Putamen (tissue), 1 donor: Measurements from ENCODE around the gene EDNRA.
A peak's percentile ranks its signal among the peaks of the same experiment; 100 is the strongest.

Experiments
- DNase-seq: peaks from one replicate; pipeline ENCODE4 v3.0.0-alpha.2; 2016; ENCODE audit warnings: low spot score

The EDNRA gene

DNA sequence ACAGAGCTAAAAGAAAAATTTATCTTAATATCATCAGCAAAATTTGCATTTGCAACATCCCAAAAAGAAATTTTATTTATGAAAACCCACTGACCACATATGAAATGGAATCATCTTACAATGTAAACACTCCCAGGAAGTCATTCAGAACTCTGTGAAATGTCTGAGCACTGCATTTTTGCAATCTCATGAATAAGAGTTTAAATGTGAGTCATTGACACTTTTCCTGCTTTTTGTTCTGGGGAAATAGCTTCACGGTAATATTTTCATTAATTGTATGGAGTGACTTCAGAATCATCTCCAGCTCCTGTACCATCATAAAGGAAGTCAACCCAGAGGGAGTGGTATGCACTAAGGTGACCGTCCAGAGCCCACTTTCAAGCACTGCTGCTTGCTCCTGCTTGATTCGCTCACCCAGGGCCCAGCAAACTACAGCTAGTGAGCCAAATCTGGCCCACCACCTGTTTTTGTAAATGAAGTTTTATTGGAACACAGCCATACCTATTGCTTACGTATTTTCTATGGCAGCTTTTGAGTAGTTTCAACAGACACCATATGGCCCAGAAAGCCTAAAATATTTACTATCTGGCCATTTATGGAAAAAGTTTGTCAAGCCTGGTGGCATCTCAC lies 17.2 kb downstream of the EDNRA start:
- DNase-seq, result no peak

DNA sequence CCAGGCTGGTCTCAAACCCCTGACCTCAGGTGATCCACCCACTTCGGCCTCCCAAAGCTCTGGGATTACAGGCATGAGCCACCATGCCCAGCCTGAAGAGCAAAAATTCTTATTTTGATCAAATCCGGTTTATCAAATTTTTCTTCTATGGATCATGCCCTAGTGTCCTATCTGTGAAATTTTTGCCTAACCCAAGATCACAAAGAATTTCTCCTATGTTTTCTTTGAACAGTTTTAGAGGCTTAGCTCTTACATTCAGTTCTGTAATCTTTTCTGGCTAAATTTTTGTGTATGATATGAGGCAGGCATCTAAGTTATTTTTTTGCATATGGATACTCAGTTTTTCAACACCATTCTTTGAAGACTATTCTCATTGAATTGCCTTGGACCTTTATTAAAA lies 27.4 kb downstream of the EDNRA start:
- DNase-seq, result no peak

DNA sequence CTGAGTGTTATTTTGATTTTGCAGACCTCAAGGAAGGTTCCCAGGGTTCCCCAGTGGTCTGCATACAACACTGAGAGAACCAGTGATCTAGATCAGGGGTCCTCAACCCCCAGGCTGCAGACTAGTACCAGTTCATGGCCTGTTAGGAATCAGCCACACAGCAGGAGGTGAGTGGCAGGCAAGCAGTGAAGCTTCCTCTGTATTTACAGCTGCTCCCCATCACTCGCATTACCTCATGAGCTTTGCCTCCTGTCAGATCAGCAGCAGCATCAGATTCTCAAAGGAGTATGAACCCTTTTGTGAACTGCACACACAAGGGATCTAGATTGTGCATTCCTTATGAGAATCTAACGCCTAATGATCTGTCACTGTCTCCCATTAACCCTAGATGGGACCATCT lies 28.5 kb downstream of the EDNRA start:
- no peak for DNase-seq

DNA sequence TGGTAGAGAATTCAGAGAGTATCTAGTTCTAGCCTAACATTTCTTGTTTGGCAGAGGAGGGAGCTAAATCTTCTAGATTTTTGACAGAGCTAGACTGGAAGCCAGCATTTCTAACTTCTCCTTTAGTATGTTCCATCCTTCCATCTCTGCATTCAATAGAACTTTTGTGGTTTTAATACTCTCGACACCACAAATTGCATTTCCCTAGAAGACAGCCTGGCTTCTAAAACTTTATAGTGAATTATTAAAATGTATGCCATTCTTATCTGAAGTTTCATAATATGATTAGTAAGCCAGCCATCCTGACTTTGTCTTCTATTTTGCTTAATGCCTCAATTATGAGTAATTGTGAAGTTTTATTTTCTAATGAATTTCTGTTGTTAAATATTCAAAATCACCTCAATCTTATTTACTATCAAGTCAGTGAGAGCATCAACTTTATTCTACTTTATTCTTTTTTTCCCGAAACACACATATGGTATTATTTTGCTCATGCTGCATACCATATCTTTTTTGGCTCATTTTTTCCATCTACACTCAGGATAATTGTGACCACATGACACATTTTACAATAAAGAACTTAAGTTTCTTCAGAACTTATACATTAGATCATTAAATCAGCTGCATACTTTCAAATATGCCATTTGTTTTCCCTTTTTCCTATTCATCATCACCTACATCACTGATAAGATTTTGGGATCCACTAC lies 30.2 kb downstream of the EDNRA start:
- DNase-seq, result no peak

DNA sequence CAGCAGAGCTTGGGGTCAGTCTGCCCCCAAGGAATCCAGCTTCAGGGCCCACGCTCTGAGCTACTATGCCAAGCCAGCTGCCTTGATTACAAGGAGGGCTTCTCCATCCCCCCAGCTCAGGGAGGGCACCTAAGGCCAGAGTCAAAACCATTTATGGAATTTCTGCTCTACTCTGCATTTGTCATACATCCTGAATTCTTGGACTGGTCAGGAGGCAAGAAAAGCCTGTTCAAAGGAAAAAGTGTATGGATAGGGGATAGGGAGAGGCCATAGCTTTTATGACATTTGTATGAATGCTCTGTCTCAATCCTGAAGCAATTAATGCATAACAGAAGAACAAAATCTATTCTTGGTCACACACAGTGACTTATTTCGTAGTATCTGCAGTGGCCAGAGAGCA lies 32.2 kb downstream of the EDNRA start:
- DNase-seq, result no peak

- no peak for DNase-seq
These were observed 33.1 kb downstream of the EDNRA start for GRCh38 chr4:147513952-147514351.

DNA sequence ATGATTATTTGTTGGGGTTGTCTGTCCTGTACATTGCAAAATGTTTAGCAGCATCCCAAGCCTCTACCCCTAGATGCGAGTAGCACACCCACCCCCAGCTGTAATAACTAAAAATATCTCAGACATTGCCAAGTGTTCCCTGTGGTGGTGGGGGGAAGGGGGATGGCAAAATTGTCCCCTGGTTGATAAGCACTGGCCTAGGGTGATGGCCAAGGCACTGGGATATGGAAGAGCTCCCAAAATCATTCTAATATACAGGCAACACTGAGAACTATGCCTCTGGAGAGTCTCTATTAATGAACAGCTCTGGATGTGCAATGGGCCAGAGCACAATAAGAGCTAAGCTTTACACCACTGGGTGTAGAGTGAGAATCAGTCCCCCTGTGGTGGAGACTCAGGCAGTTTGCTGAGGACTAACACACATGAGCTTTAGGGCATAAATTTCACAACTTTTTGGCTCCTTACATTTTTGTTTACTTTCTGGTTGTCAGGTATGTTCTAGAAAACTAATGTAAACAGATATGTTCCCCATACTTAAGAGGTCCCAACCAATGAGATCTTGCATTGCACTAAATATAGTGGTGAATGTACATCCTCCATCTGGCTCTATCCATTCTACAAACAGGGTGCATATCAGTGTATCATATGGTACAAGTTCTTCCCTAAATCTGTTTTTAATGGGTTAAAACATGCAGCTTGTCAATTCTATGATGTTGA lies 34.5 kb downstream of the EDNRA start:
- DNase-seq, result no peak

DNA sequence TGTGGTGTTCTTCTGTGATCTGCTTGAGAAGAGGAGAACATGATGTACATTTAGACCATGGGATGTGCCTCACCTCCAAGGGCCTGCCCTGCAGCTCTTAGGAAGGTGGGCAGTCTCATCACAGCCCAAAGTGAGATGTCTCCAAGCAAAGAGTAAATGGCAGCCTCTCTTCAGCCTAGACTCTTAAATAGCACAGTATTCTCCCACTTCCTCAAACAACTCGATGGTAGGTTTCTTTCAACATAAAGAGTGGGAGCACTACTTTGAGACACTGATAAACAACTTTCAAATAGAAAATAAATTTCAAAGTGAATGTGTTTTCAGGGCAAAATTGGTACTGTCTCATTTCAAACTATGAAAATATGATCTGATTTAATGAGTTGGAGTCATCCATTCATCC lies 35.2 kb downstream of the EDNRA start:
- DNase-seq, result no peak

- no peak for DNase-seq
These were observed 37.2 kb downstream of the EDNRA start for GRCh38 chr4:147518086-147518485.

- peak; percentile 57 for DNase-seq
These were observed 38.2 kb downstream of the EDNRA start for GRCh38 chr4:147518846-147519767.

DNA sequence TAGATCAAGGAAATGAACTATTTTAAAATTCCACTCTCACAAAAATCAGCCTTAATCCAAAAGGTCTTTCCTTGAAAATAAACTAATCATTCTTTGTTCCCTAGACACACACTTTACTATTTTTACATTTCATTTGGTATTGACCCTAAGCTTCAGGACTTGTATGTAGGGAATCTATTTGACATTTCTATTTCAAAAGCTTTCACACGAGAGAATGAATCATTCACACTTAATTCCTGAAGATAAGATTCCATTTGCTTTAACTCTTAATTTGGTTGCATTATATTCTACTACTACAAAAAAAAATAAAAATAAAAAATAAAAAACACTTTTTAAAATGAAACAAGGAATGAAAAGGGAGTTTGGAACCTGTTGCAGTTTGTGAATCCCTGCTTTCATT lies 43.7 kb downstream of the EDNRA start:
- no peak for DNase-seq

- no peak for DNase-seq
These were observed 44.8 kb downstream of the EDNRA start for GRCh38 chr4:147525494-147526271.

- no peak for DNase-seq
These were observed 45.4 kb downstream of the EDNRA start for GRCh38 chr4:147526272-147526654.

- DNase-seq, result no peak
These were observed 47.2 kb downstream of the EDNRA start for GRCh38 chr4:147528054-147528453.

DNA sequence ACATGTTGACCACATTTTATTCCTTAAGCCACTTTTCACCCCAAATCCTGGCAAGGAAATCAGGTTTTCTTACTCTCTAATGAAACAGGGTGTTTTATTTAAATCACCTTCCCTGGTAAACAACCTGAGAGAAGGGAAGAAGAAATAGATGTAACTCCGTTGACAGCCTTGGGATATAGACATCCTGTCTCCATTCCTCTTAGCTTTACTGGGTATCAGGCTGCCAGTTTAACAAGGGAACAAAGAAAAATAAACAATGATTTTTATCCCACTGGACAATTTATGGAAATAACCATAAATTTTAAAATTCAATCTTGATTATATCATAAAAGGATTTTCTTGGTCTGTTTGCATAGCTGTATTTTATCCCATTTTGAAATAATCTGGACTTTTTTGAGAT lies 49.2 kb downstream of the EDNRA start:
- DNase-seq, result no peak

DNA sequence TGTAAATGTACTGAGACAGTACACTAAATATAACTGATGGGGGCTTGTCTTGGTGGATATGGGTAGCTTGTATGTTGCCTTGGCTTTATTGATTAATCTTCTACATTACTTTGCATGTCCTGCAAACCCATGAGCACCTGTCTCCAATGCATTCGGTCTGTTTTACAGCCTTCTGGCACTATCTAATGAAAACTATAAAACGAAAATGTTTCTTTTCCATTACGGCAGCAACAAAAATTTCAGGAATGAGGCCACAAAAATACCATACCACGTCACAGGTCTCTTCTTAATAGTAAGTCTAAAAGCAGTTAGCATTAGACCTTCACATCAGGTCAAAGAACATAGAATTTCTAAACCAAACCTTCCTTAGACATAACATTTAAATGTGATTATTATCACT lies 49.8 kb downstream of the EDNRA start:
- no peak for DNase-seq

DNA sequence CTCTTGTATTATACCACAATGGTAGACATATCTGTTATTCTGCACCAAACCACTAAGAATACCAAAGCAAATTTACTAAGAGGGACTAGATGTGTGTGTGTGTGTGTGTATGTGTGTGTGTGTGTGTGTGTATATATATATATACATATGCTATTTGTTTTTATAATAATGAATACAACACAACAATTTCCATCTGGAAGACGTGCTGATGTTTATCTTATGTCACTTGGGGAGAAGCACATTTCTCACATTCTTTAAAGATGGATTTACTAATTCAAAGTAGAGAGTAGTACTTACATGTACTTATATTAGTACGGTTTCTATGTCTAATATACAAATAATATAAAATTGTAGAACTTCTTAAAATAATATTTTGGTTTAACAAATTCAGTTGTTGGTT lies 52.0 kb downstream of the EDNRA start:
- no peak for DNase-seq

GRCh38 chr4:147533331-147533730 lies 52.4 kb downstream of the EDNRA start:
- no peak for DNase-seq

DNA sequence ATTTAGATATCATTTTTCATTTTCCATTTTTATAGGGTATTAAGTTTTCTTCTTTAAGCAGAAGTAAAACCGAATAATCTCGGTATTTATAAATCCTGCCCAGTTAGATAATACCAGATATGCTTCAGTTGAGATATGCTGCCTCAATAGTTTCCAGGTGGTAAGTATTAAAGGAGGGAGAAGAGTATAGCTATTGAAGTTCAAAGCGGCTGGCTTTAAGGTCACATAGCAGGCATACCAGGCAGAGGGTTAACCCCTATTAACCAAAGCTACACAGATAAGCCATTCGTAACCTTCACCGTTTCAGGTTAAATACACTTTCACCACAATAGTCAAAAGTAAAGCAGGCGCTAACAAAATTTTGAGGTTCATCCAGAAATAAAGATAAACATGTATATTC lies 54.2 kb downstream of the EDNRA start:
- DNase-seq, result no peak

- DNase-seq, result no peak
These were observed 57.8 kb downstream of the EDNRA start for GRCh38 chr4:147538711-147539110.

GRCh38 chr4:147539959-147540358 lies 59.1 kb downstream of the EDNRA start:
- DNase-seq, result no peak
